Vagina (tissue), 2 donors: ENCODE measurements around the gene KCTD18. TPM values are rescaled to one million over a fixed set of nuclear protein-coding genes. Genes with fewer than 3 reads are reported as not detected.

ENCODE experiments used
- DNase-seq, 2 donors: peaks; one replicate each; pipeline ENCODE4 v3.0.0-alpha.2; 2017; ENCODE audit errors: extremely low spot score in 2 of 2
- H3K27ac ChIP-seq: fragments of 200-600 bp; sonication (generic); one replicate; pipeline ENCODE4 v1.5.1; 2019
- H3K27me3 ChIP-seq: fragments of 200-600 bp; sonication (generic); one replicate; pipeline ENCODE4 v1.5.1; 2019
- H3K36me3 ChIP-seq, 2 donors: fragments of 200-600 bp; sonication (generic); one replicate each; pipeline ENCODE4 v1.5.1; 2017 to 2019
- H3K4me1 ChIP-seq: fragments of 200-600 bp; sonication (generic); one replicate; pipeline ENCODE4 v1.5.1; 2019
- H3K4me3 ChIP-seq, 2 donors: fragments of 200-600 bp; sonication (generic); 1 replicate in 1 of 2; 2 replicates in 1 of 2; pipeline ENCODE4 v1.5.1; 2016 to 2019
- H3K9me3 ChIP-seq: fragments of 200-600 bp; sonication (generic); one replicate; pipeline ENCODE4 v1.5.1; 2019
- POLR2A ChIP-seq, 2 donors: fragments of 450-650 bp; IDR thresholded peaks; one replicate each; pipeline ENCODE4 v1.6.1; 2017; ENCODE audit warnings: antibody characterized with exemption in 2 of 2, mild to moderate bottlenecking in 2 of 2, moderate library complexity in 2 of 2
- POLR2AphosphoS5 ChIP-seq, 2 donors: sonication (generic); formaldehyde crosslinking; IDR thresholded peaks; one replicate each; pipeline ENCODE4 v1.9.0; 2017; ENCODE audit warnings: antibody characterized with exemption in 2 of 2, mild to moderate bottlenecking in 2 of 2, low read depth in 1 of 2; ENCODE audit not compliant: insufficient read depth in 1 of 2
- intact Hi-C: fragments of 100-400 bp; cut with DNase I; formaldehyde crosslinking; loops from one replicate; pipeline ENCODE4 v1.15.1; 2023
- total RNA-seq: library from RNA; depleted of rRNA; stranded (reverse); fragments of >200 nt; gene quantifications from one replicate; pipeline ENCODE4 v1.2.3, GENCODE V29; 2016
- TF ChIP-seq, protein P1 (sequence below), 3 experiments: fragments of 450-650 bp in 2 of 3; fragments of 200-600 bp in 1 of 3; sonication (generic) in 1 of 3; IDR thresholded peaks; one replicate each; pipeline ENCODE4 v1.5.1; 2017 to 2019; ENCODE audit warnings: antibody characterized with exemption in 3 of 3, mild to moderate bottlenecking in 2 of 3, moderate library complexity in 2 of 3

KCTD18 gene
- total RNA-seq, 1 donor from 2014 or later: 16.9 TPM

DNA sequence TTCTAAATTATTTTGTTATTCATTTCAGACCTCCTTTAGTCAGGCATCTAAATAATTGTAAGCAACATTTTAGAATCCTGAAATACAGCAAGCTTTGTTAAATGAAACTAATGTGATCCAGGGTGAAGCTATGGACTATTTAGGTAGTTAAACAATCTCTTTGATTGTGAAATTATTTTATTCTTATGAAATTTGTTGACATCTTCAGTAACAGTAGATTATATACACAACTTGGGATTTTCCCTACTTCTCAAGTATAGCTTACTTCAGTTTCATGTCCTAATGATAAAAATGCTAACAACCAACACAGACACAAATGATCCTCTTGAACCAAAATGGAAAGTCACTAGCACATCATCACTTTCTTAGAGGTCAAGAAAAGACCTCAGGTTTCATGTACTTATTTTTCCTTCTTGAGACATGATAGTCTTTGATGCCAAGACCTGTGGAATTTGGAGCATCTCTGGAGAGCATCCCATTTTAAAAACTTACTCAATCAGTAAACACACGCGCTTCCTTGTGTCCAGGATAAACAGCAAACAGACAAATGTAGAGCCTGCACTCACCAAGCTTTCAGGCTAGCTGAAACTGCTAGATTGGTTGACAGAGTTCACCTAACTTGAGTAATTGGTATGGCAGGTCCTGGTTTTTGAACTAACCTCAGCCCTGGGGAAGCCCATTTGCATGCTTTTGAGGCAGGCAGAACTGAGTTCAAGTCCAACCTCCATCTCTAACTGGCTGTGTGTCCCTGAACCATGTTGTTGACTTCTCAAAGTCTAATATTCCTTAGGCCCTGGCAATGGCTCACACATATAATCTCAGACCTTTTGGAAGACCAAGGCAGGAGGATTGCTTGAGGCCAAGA is 47.8 kb downstream of the KCTD18 start:
- intact Hi-C loops: no loop called here

DNA sequence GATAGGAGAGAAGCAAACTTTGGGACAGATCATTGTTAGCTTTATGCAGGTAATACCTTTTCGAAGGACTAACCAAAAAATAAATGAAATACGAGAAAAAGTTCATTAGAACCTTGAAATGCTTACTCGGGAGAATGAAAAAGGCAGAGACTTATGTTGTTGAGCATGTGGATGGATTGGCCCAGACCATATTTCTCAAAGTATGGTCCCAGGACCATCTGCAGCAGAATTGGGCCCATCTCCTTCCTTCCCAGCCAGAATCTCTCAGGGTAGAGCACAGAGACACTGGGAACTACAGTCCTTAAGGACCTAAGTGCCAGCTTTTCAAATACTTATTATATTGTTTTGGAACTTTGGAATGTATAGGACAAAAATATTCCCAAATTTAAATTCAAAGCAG is 50.8 kb downstream of the KCTD18 start:
- intact Hi-C loops: loop anchor here (10.0 kb wide), 1 partner anchor 154 kb away; the partner anchor contains the start of gene SPATS2L
- peaks cover 0 to 10% of the 10 kb centered on the region in 2 donors for H3K36me3 ChIP-seq
- no peak for TF ChIP-seq POLR2AphosphoS5 (IDR thresholded peaks at IDR 0.05; ENCODE audit: insufficient read depth in 1 of 2, low read depth in 1 of 2)
- TF ChIP-seq, protein P1, sequence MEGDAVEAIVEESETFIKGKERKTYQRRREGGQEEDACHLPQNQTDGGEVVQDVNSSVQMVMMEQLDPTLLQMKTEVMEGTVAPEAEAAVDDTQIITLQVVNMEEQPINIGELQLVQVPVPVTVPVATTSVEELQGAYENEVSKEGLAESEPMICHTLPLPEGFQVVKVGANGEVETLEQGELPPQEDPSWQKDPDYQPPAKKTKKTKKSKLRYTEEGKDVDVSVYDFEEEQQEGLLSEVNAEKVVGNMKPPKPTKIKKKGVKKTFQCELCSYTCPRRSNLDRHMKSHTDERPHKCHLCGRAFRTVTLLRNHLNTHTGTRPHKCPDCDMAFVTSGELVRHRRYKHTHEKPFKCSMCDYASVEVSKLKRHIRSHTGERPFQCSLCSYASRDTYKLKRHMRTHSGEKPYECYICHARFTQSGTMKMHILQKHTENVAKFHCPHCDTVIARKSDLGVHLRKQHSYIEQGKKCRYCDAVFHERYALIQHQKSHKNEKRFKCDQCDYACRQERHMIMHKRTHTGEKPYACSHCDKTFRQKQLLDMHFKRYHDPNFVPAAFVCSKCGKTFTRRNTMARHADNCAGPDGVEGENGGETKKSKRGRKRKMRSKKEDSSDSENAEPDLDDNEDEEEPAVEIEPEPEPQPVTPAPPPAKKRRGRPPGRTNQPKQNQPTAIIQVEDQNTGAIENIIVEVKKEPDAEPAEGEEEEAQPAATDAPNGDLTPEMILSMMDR (IDR thresholded peaks at IDR 0.05): no peak
- no peak for TF ChIP-seq POLR2A (IDR thresholded peaks at IDR 0.05)

More for the DNA sequence above, 47.8 kb downstream of the KCTD18 start:
- TF ChIP-seq POLR2A (IDR thresholded peaks at IDR 0.05) (no peak), POLR2AphosphoS5 (IDR thresholded peaks at IDR 0.05; ENCODE audit: insufficient read depth in 1 of 2, low read depth in 1 of 2) (no peak)
- TF ChIP-seq, protein P1 (IDR thresholded peaks at IDR 0.05): no peak
- H3K27ac ChIP-seq: no peak overlapping the region
- peaks cover 0 to 10% of the 10 kb centered on the region in 2 donors for H3K36me3 ChIP-seq
- no peak for DNase-seq
- peaks cover 5% of the 10 kb centered on the region for H3K4me1 ChIP-seq
- no peak overlapping the region for H3K4me3 ChIP-seq
- no peaks in the 10 kb centered on the region for H3K27me3 ChIP-seq
- H3K9me3 ChIP-seq: no peaks in the 10 kb centered on the region

DNA sequence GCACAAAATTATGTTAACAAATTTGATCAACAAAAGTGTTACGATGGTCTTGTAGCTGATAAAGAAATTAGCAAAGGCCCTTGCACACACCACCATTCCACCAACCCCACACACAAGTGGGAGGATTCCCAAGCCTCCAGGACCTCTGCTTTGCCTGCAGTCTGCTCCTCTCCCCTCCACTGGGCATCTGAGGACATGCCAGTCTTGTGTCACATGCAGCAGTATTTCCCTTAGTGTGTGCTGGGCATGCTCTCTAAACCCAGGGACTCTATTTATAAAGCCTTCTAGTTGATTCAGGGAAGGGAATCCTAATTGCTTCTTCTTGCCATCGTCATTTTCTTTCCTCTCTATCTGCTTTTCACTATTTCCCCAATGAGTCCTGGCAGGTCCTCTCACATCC is 53.3 kb downstream of the KCTD18 start:
- TF ChIP-seq POLR2A (IDR thresholded peaks at IDR 0.05) (no peak), POLR2AphosphoS5 (IDR thresholded peaks at IDR 0.05; ENCODE audit: insufficient read depth in 1 of 2, low read depth in 1 of 2) (no peak)
- TF ChIP-seq, protein P1 (IDR thresholded peaks at IDR 0.05): no peak
- intact Hi-C loops: loop anchor here (10.0 kb wide), 1 partner anchor 152 kb away; the partner anchor contains the start of gene SPATS2L

More for the DNA sequence above, 50.8 kb downstream of the KCTD18 start:
- Histone ChIP-seq H3K27ac (peak overlapping the region; percentile 43), H3K4me3 (no peak overlapping the region), H3K9me3 (no peaks in the 10 kb centered on the region), H3K27me3 (no peaks in the 10 kb centered on the region), H3K4me1 (peaks cover 19% of the 10 kb centered on the region)
- no peak for DNase-seq

DNA sequence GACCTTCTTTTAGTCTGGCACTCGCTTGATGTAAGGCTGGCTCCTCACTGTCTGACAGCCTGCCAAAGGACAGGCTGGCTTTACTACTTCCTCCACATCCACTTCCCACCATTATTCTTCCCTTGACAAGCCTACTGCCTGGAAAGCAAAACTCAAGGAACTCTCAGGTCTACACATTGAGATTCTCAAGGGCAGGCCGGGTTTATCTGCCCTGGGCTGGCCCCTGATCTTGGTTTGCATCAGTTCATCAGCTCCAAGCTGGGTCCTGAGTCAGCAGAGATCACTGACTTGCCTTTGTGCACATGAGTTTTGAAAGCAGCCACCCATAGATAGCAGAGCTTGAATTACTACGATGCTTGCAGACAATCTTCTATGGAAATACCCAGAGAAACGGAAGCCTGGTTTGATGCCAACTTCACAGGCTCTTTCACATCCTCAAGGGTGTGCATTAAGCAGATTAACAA is 53.9 kb downstream of the KCTD18 start:
- H3K27ac ChIP-seq: no peak overlapping the region
- no peak overlapping the region for H3K4me3 ChIP-seq
- intact Hi-C loops: loop anchor here (10.0 kb wide), 1 partner anchor 151 kb away; the partner anchor contains the start of gene SPATS2L
- peaks cover 0 to 6% of the 10 kb centered on the region in 2 donors for H3K36me3 ChIP-seq
- H3K9me3 ChIP-seq: no peaks in the 10 kb centered on the region
- TF ChIP-seq POLR2A (IDR thresholded peaks at IDR 0.05) (no peak), POLR2AphosphoS5 (IDR thresholded peaks at IDR 0.05; ENCODE audit: insufficient read depth in 1 of 2, low read depth in 1 of 2) (no peak)
- TF ChIP-seq, protein P1 (IDR thresholded peaks at IDR 0.05): no peak
- peaks cover 19% of the 10 kb centered on the region for H3K4me1 ChIP-seq
- DNase-seq: no peak
- no peaks in the 10 kb centered on the region for H3K27me3 ChIP-seq

More for the DNA sequence above, 53.3 kb downstream of the KCTD18 start:
- no peak for DNase-seq
- no peaks in the 10 kb centered on the region for H3K9me3 ChIP-seq
- peaks cover 0 to 6% of the 10 kb centered on the region in 2 donors for H3K36me3 ChIP-seq
- no peaks in the 10 kb centered on the region for H3K27me3 ChIP-seq
- H3K4me1 ChIP-seq: peaks cover 19% of the 10 kb centered on the region
- H3K27ac ChIP-seq: no peak overlapping the region
- H3K4me3 ChIP-seq: no peak overlapping the region
